GM23338 (cell line): ENCODE measurements around the gene THBS4. TPM values are rescaled to one million over a fixed set of nuclear protein-coding genes. Genes with fewer than 3 reads are reported as not detected.

Experiments used
- ATAC-seq: fragments of 200-7000 bp; cut with Tn5 transposase; 3 replicates; pipeline ENCODE4 v1.9.1; 2020
- DNase-seq: peaks from one replicate; pipeline ENCODE4 v3.0.0-alpha.2; 2015; ENCODE audit warnings: low spot score
- H2AFZ ChIP-seq: fragments of 200-600 bp; sonication (generic); 2 replicates; pipeline ENCODE4 v1.8.0; 2016; ENCODE audit warnings: antibody characterized with exemption, mild to moderate bottlenecking, moderate library complexity
- H3F3A ChIP-seq: fragments of 200-600 bp; sonication (generic); replicated peaks from 2 replicates; pipeline ENCODE4 v1.8.0; 2017; ENCODE audit warnings: antibody characterized with exemption, mixed run types, low read depth
- H3K27ac ChIP-seq: fragments of 200-600 bp; sonication (generic); 2 replicates; pipeline ENCODE4 v1.6.1; 2016; ENCODE audit warnings: low read depth
- H3K27me3 ChIP-seq: fragments of 200-600 bp; sonication (generic); 2 replicates; pipeline ENCODE4 v1.8.0; 2016; ENCODE audit warnings: mild to moderate bottlenecking, mixed run types, moderate library complexity; ENCODE audit not compliant: insufficient read depth
- H3K36me3 ChIP-seq: fragments of 200-600 bp; sonication (generic); 2 replicates; pipeline ENCODE4 v1.8.0; 2016; ENCODE audit warnings: mild to moderate bottlenecking; ENCODE audit not compliant: insufficient read depth
- H3K4me1 ChIP-seq: fragments of 200-600 bp; sonication (generic); 2 replicates; pipeline ENCODE4 v1.8.0; 2016; ENCODE audit warnings: mild to moderate bottlenecking, moderate library complexity; ENCODE audit not compliant: insufficient read depth
- H3K4me2 ChIP-seq: fragments of 200-600 bp; sonication (generic); 2 replicates; pipeline ENCODE4 v1.7.1; 2017; ENCODE audit warnings: mixed run types
- H3K4me3 ChIP-seq: fragments of 200-600 bp; sonication (generic); 2 replicates; pipeline ENCODE4 v1.6.1; 2016; ENCODE audit warnings: mixed run types
- H3K79me2 ChIP-seq: fragments of 200-600 bp; sonication (generic); replicated peaks from 2 replicates; pipeline ENCODE4 v1.8.0; 2017; ENCODE audit warnings: mild to moderate bottlenecking; ENCODE audit not compliant: insufficient read depth
- H3K9me2 ChIP-seq: fragments of 200-600 bp; sonication (generic); 2 replicates; pipeline ENCODE4 v1.8.0; 2017; ENCODE audit not compliant: insufficient read depth
- H4K20me1 ChIP-seq: fragments of 200-600 bp; sonication (generic); replicated peaks from 2 replicates; pipeline ENCODE4 v1.8.0; 2017; ENCODE audit warnings: mild to moderate bottlenecking; ENCODE audit not compliant: insufficient read depth
- H3K27ac Mint-ChIP-seq: 2 replicates; pipeline ENCODE4 v1.8.0; 2020; ENCODE audit warnings: inconsistent platforms, mild to moderate bottlenecking, moderate library complexity, mixed read lengths
- H3K27me3 Mint-ChIP-seq: 3 replicates; pipeline ENCODE4 v1.8.0; 2022; ENCODE audit warnings: low read depth, mild to moderate bottlenecking, moderate library complexity, mixed read lengths, inconsistent platforms; ENCODE audit not compliant: insufficient read depth, poor library complexity
- H3K36me3 Mint-ChIP-seq: 3 replicates; pipeline ENCODE4 v1.8.0; 2021; ENCODE audit warnings: low read depth, mild to moderate bottlenecking, inconsistent platforms, moderate library complexity, mixed read lengths
- H3K4me1 Mint-ChIP-seq: 3 replicates; pipeline ENCODE4 v1.8.0; 2020; ENCODE audit warnings: mild to moderate bottlenecking, inconsistent platforms, mixed read lengths
- H3K4me3 Mint-ChIP-seq: 3 replicates; pipeline ENCODE4 v1.8.0; 2021; ENCODE audit warnings: moderate library complexity, mild to moderate bottlenecking, inconsistent platforms, mixed read lengths
- H3K9me3 Mint-ChIP-seq: 3 replicates; pipeline ENCODE4 v1.8.0; 2020; ENCODE audit warnings: moderate library complexity, mild to moderate bottlenecking, inconsistent platforms, mixed read lengths
- EZH2 ChIP-seq: fragments of 200-600 bp; sonication (generic); IDR thresholded peaks from one replicate; pipeline ENCODE4 v1.8.0; 2017; ENCODE audit warnings: antibody characterized with exemption, mild to moderate bottlenecking, low read depth; ENCODE audit not compliant: unreplicated experiment
- EZH2phosphoT487 ChIP-seq: fragments of 200-600 bp; sonication (generic); IDR thresholded peaks from one replicate; pipeline ENCODE4 v1.8.1; 2018; ENCODE audit warnings: antibody characterized with exemption; ENCODE audit not compliant: unreplicated experiment
- JUNB ChIP-seq: IDR thresholded peaks from one replicate; pipeline ENCODE4 v1.6.1; 2016; ENCODE audit warnings: antibody characterized with exemption; ENCODE audit not compliant: unreplicated experiment
- ZNF331 ChIP-seq: fragments of 250-450 bp; sonication (Bioruptor Pico); IDR thresholded peaks from 2 replicates; pipeline ENCODE4 v1.5.0; 2020; ENCODE audit warnings: low read depth, mild to moderate bottlenecking, moderate library complexity
- polyA plus RNA-seq: library from polyadenylated mRNA; unstranded; fragments of >200 nt; fragmentation: Nextera tagmentation; extraction: Ambion mirVana; gene quantifications from 2 replicates; pipeline ENCODE4 v1.2.1, GENCODE V29; 2016
- total RNA-seq: library from RNA; depleted of rRNA; stranded (reverse); fragments of >200 nt; shearing (Covaris generic); gene quantifications from 2 replicates; pipeline ENCODE4 v1.2.3, GENCODE V29; 2014
- TF ChIP-seq, protein P1 (sequence below): IDR thresholded peaks from one replicate; pipeline ENCODE4 v1.6.1; 2018; ENCODE audit warnings: antibody characterized with exemption; ENCODE audit not compliant: unreplicated experiment
- TF ChIP-seq, protein P2 (sequence below), 2 experiments: fragments of 200-600 bp in 1 of 2; sonication (generic) in 1 of 2; conservative IDR thresholded peaks; 2 replicates each; pipeline versions ENCODE4 v1.5.1 to v1.6.1; 2016 to 2017; ENCODE audit warnings: antibody characterized with exemption in 2 of 2, low read depth in 2 of 2, mild to moderate bottlenecking in 2 of 2, moderate library complexity in 1 of 2

The THBS4 gene
- total and polyA plus RNA-seq, 2 experiments from 2014 or later = 14.0 to 23.2 TPM

DNA sequence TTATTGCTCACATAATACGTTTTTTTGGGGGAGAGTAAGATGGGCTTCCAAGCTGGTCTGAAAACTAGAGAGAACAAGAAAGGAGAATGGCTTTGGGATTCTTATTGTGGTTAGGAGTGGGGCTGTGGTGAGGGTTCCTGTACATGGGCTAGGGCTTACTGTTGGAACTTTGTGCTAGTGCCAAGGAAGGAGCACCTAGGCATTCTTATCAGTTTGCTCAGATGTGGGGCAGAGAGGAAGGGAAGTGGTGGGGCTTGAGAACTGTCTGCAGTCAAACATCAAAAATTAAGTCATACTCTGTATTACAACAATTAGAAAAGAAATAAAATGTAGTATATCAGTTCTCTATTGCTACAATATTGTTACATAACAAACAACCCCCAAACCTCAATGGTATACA is 4.0 kb upstream of the THBS4 start (continued):
- TF ChIP-seq, protein P1, sequence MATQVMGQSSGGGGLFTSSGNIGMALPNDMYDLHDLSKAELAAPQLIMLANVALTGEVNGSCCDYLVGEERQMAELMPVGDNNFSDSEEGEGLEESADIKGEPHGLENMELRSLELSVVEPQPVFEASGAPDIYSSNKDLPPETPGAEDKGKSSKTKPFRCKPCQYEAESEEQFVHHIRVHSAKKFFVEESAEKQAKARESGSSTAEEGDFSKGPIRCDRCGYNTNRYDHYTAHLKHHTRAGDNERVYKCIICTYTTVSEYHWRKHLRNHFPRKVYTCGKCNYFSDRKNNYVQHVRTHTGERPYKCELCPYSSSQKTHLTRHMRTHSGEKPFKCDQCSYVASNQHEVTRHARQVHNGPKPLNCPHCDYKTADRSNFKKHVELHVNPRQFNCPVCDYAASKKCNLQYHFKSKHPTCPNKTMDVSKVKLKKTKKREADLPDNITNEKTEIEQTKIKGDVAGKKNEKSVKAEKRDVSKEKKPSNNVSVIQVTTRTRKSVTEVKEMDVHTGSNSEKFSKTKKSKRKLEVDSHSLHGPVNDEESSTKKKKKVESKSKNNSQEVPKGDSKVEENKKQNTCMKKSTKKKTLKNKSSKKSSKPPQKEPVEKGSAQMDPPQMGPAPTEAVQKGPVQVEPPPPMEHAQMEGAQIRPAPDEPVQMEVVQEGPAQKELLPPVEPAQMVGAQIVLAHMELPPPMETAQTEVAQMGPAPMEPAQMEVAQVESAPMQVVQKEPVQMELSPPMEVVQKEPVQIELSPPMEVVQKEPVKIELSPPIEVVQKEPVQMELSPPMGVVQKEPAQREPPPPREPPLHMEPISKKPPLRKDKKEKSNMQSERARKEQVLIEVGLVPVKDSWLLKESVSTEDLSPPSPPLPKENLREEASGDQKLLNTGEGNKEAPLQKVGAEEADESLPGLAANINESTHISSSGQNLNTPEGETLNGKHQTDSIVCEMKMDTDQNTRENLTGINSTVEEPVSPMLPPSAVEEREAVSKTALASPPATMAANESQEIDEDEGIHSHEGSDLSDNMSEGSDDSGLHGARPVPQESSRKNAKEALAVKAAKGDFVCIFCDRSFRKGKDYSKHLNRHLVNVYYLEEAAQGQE = no peak
- TF ChIP-seq EZH2phosphoT487 (no peak), EZH2 (no peak), ZNF331 (CRISPR knock-in tag) (no peak)

DNA sequence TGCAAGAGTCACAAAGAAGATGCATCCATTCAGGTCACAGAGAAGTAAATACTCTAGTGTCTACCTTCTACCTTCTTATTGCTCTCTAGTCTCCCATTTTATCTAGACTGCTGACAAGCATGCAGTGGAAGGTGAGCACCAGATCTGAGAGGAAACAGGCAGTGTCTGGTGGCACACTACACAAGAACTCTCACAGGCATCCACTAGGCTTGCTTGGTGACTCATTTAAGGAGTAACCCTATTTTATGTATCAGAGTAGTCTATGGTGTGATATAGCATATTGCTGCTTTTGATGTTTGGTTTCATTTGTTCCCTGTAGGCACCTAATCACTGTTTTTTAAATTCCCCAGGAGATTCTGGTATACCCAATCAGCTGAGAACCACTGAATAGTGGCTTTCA is 1.6 kb upstream of the THBS4 start:
- Histone ChIP-seq H3K9me2 (no peaks in the 10 kb centered on the region), H3F3A (peaks cover 4% of the 10 kb centered on the region; the same call in 1 of the 2 replicates), H3K27me3 (peaks cover 45% of the 10 kb centered on the region), H4K20me1 (no peaks in the 10 kb centered on the region), H3K4me2 (no peak overlapping the region), H3K79me2 (no peaks in the 10 kb centered on the region), H2AFZ (no peak overlapping the region), H3K4me1 (peaks cover 8% of the 10 kb centered on the region; the same call in 1 of the 2 replicates), H3K4me3 (no peak overlapping the region), H3K36me3 (no peaks in the 10 kb centered on the region), H3K27ac (no peak overlapping the region)
- peaks cover 16% of the 10 kb centered on the region; the same call in 2 of the 3 replicates for H3K4me1 Mint-ChIP-seq
- H3K27me3 Mint-ChIP-seq = peaks cover 28% of the 10 kb centered on the region
- H3K27ac Mint-ChIP-seq = no peak overlapping the region
- no peak overlapping the region for H3K4me3 Mint-ChIP-seq
- H3K9me3 Mint-ChIP-seq = no peaks in the 10 kb centered on the region
- H3K36me3 Mint-ChIP-seq = no peaks in the 10 kb centered on the region
- no peak for DNase-seq
- no peak for ATAC-seq
- TF ChIP-seq, protein P2, sequence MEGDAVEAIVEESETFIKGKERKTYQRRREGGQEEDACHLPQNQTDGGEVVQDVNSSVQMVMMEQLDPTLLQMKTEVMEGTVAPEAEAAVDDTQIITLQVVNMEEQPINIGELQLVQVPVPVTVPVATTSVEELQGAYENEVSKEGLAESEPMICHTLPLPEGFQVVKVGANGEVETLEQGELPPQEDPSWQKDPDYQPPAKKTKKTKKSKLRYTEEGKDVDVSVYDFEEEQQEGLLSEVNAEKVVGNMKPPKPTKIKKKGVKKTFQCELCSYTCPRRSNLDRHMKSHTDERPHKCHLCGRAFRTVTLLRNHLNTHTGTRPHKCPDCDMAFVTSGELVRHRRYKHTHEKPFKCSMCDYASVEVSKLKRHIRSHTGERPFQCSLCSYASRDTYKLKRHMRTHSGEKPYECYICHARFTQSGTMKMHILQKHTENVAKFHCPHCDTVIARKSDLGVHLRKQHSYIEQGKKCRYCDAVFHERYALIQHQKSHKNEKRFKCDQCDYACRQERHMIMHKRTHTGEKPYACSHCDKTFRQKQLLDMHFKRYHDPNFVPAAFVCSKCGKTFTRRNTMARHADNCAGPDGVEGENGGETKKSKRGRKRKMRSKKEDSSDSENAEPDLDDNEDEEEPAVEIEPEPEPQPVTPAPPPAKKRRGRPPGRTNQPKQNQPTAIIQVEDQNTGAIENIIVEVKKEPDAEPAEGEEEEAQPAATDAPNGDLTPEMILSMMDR (conservative IDR thresholded peaks at IDR 0.05; ENCODE audit: low read depth in 2 of 2) = no peak

DNA sequence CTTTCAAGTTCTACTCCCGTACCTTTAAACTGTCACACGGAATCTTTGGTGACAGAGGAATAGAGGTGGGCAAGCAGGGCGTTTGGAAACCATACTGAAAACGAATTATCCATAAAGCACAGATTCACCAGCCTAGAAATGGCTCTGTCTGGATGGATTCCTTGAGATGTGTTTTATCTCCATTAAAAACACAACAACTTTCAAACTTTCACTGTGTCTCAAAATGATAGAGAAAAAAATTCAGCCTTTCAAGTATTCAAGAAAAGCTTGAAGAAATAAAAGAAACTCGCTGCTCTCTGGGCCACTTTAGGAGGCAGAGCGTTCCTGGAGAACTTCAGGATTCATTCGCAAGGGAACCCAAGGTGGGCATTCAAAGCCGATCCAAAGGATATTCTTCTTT is 589 bp upstream of the THBS4 start:
- H3K9me3 Mint-ChIP-seq = no peaks in the 10 kb centered on the region
- peaks cover 4% of the 10 kb centered on the region; the same call in 1 of the 2 replicates for H3F3A ChIP-seq
- no peaks in the 10 kb centered on the region for H3K9me2 ChIP-seq
- no peak overlapping the region for H3K27ac ChIP-seq
- no peaks in the 10 kb centered on the region for H3K36me3 Mint-ChIP-seq
- H2AFZ ChIP-seq = peak overlapping the region; percentile 96
- H3K27me3 ChIP-seq = peaks cover 45% of the 10 kb centered on the region
- no peak overlapping the region for H3K27ac Mint-ChIP-seq
- H3K4me2 ChIP-seq = peak overlapping the region; percentile 86
- H4K20me1 ChIP-seq = no peaks in the 10 kb centered on the region
- peaks cover 28% of the 10 kb centered on the region for H3K27me3 Mint-ChIP-seq
- peaks cover 8% of the 10 kb centered on the region; the same call in 1 of the 2 replicates for H3K4me1 ChIP-seq
- DNase-seq (no peak), ATAC-seq (no peak)
- H3K4me3 Mint-ChIP-seq = peak overlapping the region; percentile 87
- TF ChIP-seq JUNB = no peak
- TF ChIP-seq EZH2 = peak; percentile 37
- no peaks in the 10 kb centered on the region for H3K36me3 ChIP-seq
- H3K79me2 ChIP-seq = no peaks in the 10 kb centered on the region
- peaks cover 16% of the 10 kb centered on the region; the same call in 2 of the 3 replicates for H3K4me1 Mint-ChIP-seq
- peak overlapping the region; percentile 67 for H3K4me3 ChIP-seq
